Activated T-helper 9 cell treated with anti-CD3 and anti-CD28 coated beads, Interleukin-2, amount 50 U/mL, for 16 hours (primary cell): Measurements from ENCODE around the gene CDX1.

Experiments used
- DNase-seq: peaks from one replicate; pipeline ENCODE4 v3.0.0-alpha.2; 2020; ENCODE audit warnings: low read depth

Gene CDX1

DNA sequence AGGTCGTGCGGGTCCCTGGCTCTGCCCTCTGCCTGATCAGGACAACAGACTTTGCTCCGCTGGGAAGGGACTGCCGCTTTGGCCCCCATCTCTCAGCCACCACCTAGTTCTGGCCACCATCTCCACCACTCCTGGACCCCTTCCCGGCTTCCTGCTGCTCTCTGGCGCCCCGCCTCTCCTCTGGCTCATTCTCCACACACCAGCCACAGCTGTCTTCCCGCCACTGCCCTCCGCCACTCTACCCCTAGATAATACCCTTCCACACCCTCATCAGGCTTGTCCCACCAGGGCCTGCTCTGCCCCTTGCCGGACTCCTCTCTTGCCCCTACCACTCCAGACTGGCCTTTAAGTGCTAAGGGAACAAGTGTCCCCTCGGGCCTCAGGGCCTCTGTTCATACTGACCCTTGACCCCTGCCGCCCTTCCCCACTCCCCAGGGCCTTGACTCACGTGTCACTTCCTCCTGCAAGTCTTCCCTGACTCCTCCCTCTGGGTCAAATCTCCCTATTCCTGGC, 3.0 kb upstream of the CDX1 start:
- DNase-seq, result no peak

DNA sequence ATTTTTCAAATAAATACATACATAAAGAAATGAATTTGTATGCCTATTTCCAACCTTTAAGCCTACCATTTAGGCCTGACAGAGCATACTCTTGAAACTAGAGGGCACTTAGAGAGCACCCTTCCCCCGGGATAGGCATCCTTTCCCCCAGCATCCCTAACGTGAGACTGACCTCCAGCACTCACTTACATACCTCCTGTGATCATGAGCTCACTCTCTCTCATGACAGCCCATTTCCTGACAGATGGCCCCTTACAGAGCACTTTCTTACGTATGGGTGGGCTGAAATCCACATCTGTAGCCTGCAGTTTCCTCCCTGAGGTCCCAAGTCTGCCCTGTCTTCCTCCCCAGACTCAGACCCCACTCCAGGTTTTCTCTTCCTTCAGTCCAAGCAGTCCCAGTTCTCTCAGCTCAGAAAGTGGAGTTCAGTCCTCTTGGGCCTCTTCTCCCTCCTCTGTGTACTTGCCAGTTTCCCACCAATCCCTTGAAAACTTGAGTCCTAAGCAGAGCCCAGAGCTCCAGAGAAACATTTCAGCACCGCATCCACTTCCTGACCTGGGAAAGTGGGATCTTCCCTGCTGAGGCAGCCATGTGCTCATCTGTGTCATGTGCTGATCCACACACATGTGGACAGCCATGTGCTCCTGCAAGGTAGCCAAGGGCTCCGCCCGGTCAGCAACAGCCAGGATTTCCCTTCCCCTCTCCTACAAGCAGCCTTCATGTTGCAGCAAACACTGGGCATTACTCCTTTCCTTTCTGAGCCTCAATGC, 2.2 kb upstream of the CDX1 start:
- no peak for DNase-seq

- no peak for DNase-seq
Measured at GRCh38 chr5:150166037-150166649, 435 bp upstream of the CDX1 start.

- no peak for DNase-seq
Measured at GRCh38 chr5:150167512-150167850, 903 bp downstream of the CDX1 start.

DNA sequence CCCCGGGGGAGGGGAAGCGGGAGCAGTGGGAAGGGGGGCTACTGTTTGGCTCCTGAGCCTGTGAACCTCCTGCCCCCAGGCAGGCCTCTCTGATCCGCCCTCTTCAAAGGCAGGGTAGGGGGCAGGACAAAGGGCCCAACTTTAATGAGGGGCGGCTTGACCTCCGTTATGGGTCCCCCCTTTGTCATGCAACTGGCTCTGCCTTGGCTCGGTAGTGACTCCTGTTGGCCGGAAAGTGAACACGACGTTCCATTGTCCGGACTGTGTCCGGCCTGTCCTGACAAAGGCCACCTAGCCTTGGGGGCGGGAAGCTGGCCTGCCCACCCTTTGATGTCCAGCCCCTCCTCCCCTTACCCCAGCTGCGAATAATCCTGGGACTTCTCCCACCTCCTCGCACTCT, 1.3 kb downstream of the CDX1 start:
- no peak for DNase-seq

GRCh38 chr5:150168864-150169263, 2.3 kb downstream of the CDX1 start:
- no peak for DNase-seq

DNA sequence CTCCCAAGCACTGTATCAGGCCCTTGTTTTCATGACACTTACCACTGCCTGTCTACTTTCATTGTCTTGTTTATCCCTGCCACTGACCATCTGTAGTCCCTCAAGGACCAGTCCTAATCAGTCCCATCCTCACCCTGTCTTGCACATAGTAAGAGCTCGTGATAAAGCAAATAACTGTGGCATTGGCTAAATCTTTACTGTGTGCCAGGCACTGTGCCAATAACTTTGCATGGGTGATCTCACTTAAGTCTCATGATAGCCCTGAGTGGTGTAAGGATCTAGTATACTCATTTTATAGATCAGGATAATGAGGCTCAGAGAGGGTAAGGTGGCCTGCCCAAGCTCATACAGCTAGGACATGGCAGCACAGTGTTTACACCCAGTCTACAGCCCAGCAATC, 5.6 kb downstream of the CDX1 start:
- DNase-seq, result no peak

GRCh38 chr5:150172556-150172955, 6.0 kb downstream of the CDX1 start:
- DNase-seq, result no peak

DNA sequence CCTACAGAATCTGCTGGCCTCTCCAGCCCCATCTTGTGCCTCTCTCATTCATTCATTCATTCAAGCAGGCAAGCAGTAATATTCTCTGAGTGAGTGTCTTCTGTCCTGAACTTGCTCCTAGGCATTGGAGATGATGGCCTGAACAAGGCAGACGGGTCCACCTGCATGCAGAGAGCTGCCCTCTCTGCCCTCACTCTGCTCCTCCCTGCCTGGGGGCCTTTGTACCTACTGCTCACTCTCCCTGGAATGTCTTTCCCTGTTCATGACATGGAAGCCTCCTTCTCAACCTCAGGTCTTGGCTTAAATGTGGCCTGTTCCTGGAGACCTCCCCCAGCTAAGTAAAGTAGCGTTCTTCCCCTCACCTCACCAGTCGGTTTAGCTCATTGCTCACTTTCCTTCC, 6.6 kb downstream of the CDX1 start:
- no peak for DNase-seq

DNA sequence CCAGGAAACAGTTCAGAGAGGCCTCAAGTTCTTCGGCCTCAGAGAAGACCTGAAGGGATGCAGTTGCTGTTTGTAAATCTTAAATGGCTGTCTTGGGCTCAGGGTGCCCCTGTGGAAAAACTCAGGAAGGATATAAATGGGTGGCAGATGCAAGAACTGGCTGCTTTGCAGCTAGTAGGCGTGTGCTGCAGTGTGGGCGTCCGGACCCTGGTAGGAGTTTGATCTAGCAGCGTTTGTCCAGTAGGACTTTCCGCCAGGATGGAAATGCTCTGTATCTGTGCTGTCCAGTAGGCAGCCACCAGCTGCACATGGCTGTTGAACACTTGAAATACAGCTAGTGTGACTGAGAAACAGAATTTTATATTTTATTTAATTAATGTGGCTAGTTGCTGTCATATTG, 7.7 kb downstream of the CDX1 start:
- DNase-seq, result no peak

- no peak for DNase-seq
Measured at GRCh38 chr5:150175076-150175475, 8.5 kb downstream of the CDX1 start.

DNA sequence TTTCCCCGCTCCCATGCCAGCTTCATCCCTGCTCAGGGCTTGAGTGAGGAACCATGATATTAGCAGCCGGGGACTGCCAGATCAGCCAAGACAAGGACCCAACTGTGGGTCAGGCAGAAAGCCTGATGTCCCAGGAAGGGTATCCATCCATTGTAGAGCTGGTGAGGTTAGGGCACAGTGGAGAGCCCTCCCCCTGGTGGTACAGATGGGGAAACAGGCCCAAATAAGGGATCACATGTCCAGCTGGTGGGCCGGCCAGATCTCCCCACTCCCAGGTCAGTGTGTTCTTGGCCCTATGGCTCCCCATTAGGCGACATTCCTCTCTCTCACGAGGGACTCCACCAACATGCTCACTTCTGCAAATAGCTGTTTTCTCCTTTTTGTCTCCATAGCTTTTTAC, 9.0 kb downstream of the CDX1 start:
- no peak for DNase-seq

DNA sequence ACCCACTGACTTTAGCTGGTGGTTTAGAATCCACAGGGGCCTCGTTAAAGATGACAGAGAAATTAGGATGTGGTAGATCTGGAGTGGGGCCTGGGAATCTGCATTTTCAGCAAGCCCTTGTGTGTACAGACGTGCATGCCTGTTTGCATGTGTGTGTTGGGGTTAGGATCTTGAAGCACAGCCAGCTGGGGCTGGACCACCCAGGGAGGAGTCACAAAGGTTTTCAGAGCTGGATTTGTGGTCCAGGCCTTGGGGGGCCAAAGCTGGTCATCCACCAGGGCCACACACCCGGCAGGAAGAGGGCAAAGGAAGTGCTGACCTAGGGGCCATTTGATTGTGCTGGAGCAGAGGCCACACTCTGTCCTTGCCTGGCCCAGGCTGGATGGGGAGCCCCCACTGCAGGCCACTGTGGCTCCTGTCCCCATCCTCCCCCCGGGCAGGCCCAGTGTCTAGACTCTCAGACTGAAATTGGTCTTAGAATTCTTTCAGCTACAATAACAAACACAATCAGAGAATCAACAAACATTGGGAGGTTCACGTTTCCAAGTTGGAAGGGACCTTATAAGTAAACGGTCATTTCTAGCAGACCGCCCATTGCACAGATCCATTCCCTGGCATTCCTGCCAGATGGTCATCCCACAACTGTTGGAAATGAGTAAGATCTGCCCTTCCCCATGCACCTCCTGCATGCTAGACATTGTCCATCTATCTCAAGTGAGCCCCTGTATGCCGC, 10.3 kb downstream of the CDX1 start:
- DNase-seq, result no peak

- DNase-seq, result no peak
Measured at GRCh38 chr5:150177721-150178120, 11.1 kb downstream of the CDX1 start.

- no peak for DNase-seq
Measured at GRCh38 chr5:150178262-150178661, 11.7 kb downstream of the CDX1 start.

DNA sequence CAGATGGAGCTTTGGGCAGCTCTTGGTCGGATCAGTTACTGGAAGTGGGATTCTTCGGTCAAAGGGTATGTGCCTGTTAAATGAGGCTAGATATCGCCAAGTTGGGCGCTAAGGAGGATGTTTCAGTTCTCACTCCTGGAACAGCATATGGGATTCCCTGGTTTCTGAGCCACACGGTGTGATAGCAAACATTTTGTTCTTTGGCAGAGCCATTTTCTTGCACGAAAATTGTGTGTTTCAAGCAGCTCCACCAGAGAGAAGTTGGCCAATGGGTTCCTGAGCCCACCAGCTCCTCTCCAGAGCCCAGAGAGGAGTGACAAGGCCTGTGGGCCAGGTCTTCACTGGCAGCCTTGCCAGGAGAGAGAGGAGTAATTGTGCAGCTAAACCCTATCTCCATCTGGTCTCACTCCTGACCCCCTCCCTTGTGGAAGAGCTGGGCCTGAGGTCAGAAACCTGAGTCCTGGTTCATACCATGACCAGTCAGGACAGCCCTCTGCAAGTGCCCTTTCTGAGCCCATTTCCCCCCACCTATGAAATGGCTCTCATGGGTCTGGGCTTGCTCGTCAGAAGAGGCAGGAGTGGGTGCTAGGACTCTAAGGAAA, 12.5 kb downstream of the CDX1 start:
- DNase-seq, result no peak

DNA sequence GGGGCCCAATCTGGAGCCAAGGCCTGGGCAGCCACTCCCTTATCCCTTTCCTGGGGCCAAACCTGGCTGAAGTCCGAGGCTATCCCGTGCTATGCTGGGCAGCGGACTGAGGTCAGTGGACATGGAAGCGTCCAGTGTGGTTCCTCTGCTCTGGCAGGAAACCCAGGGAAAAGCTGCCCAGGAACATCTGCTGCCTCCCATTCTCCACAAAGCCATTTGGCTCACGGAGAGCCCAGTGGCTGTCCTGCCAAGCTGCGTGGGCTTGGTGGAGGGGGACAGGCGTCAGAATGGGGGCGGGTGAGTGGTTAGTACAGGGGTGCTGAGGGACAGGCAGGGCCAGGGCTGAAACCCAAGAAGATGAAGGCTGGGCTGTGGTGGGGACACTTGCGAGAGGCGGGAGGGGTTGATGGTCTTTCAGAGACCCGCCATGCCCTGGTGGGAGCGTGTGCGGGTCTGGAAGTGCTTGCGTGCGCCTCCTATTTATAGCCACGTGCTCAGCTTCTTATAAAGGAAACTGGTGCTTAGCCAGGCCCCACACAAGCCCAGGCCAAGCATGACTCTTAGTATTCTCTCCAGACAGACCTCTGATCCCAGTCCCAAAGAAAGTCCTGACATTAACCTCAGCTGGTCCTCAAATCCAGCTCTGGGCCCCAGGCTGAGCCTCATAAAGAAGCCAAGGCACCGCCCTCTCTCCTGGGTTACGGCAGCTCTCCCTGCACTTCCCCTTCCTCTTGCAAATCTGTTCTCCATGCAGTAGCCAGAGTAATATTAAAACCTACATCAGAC, 13.9 kb downstream of the CDX1 start:
- no peak for DNase-seq

- DNase-seq, result no peak
Measured at GRCh38 chr5:150181027-150181426, 14.4 kb downstream of the CDX1 start.

DNA sequence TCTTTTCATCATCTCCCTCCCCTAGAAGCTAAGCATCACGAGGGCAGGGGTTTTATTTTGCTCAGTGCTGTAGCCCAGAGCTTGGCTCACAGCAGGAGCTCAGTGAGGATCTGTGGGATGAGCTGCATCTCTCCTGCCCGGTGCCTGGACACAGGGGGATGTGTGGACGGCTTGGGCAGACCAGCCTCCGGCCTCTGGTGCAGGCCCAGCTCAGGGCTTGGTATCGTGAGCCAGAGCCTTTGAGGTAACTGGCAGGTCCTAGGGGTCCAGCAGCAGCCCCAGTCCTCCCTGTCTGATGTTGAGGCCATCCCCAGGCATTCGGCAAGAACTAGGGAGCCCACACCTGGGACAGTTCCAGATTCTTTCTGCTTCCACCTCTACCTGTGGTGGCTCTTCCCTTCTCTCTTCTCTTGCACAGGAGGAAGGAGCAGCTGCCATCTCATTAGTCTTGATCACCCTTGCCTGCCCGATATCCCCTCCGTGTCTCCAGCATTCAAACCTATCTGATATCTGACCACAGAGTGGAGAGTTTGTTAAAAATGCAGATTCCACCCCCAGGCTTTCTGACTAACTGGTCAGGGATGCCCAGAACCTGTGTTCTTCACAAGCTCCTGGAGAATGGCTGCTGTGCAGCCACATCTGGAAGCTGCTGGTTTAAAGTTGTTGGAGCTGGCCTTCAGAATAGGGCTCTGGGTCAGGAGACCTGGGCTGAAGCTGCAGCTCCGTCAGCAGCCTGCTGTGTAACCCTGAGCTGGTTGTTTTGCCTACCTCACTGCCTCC, 15.4 kb downstream of the CDX1 start:
- no peak for DNase-seq

DNA sequence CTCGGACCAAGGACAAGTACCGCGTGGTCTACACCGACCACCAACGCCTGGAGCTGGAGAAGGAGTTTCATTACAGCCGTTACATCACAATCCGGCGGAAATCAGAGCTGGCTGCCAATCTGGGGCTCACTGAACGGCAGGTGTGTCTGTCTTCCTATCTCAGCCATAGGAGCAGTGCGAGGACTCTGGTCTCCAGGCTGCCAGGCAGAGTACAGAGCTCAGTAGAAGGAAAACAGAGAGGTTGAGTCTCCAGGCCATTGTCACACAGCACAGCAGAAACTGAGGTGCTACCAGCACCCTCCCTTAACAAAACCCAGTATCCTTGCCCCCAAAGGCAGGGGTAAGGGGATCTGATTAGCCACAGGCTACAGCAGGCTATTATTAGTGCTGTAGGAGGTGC, 16.2 kb downstream of the CDX1 start:
- no peak for DNase-seq

DNA sequence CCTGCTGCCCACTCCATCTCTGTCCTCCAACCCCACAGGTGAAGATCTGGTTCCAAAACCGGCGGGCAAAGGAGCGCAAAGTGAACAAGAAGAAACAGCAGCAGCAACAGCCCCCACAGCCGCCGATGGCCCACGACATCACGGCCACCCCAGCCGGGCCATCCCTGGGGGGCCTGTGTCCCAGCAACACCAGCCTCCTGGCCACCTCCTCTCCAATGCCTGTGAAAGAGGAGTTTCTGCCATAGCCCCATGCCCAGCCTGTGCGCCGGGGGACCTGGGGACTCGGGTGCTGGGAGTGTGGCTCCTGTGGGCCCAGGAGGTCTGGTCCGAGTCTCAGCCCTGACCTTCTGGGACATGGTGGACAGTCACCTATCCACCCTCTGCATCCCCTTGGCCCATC, 16.9 kb downstream of the CDX1 start:
- DNase-seq, result no peak
